Astrocyte of the hippocampus (primary cell): ENCODE measurements around the gene JAM3.
A peak's percentile ranks its signal among the peaks of the same experiment; 100 is the strongest.

Experiments used
- DNase-seq: peaks from one replicate; pipeline ENCODE4 v3.0.0; 2011; ENCODE audit warnings: low read depth, low spot score

JAM3 gene

DNA sequence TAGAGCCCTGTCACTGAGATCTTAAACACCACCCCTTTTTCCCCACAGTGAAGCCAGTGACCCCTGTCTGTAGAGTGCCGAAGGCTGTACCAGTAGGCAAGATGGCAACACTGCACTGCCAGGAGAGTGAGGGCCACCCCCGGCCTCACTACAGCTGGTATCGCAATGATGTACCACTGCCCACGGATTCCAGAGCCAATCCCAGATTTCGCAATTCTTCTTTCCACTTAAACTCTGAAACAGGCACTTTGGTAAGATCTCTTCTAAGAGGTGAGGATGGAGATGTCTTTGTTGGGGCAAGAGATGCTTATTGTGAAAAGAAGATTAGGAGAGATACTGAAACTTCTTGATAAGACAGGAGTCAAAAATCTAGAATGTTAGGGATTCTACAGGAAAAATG lies 75.9 kb downstream of the JAM3 start:
- DNase-seq, result no peak

- no peak for DNase-seq
These were observed 76.8 kb downstream of the JAM3 start for GRCh38 chr11:134145715-134146114.

DNA sequence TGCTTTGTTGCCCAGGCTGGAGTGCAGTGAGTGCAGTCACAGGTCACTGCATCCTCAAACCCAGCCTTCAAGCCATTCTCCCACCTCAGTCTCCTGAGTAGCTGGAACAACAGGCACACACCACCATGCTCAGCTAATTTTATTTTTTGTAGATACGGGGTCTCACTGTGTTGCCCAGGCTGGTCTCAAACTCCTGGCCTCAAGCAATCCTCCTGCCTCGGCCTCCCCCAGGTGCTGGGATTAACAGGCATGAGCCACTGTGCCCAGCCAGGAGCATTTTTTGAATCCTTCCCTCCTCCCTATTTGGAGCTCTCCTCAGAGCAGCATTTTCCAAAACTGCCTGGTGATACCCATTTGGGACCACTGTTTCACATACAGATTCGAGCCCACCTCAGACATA lies 77.7 kb downstream of the JAM3 start:
- DNase-seq, result no peak

DNA sequence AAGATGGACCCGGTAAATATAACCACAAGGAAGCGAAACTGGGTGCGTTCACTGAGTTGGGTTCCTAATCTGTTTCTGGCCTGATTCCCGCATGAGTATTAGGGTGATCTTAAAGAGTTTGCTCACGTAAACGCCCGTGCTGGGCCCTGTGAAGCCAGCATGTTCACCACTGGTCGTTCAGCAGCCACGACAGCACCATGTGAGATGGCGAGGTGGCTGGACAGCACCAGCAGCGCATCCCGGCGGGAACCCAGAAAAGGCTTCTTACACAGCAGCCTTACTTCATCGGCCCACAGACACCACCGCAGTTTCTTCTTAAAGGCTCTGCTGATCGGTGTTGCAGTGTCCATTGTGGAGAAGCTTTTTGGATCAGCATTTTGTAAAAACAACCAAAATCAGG lies 80.5 kb downstream of the JAM3 start:
- DNase-seq, result no peak

DNA sequence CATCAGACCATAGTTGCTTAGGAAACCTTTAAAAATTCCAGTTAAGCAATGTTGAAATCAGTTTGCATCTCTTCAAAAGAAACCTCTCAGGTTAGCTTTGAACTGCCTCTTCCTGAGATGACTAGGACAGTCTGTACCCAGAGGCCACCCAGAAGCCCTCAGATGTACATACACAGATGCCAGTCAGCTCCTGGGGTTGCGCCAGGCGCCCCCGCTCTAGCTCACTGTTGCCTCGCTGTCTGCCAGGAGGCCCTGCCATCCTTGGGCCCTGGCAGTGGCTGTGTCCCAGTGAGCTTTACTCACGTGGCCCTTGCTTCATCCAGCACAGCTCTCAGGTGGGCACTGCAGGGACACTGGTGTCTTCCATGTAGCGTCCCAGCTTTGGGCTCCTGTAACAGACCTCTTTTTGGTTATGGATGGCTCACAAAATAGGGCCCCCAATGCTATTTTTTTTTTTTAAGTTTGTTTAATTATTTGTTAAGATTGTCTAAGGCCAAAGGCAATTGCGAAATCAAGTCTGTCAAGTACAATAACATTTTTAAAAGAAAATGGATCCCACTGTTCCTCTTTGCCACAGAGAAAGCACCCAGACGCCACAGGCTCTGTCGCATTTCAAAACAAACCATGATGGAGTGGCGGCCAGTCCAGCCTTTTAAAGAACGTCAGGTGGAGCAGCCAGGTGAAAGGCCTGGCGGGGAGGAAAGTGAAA lies 81.5 kb downstream of the JAM3 start:
- no peak for DNase-seq

GRCh38 chr11:134151083-134151747 lies 82.3 kb downstream of the JAM3 start:
- no peak for DNase-seq

DNA sequence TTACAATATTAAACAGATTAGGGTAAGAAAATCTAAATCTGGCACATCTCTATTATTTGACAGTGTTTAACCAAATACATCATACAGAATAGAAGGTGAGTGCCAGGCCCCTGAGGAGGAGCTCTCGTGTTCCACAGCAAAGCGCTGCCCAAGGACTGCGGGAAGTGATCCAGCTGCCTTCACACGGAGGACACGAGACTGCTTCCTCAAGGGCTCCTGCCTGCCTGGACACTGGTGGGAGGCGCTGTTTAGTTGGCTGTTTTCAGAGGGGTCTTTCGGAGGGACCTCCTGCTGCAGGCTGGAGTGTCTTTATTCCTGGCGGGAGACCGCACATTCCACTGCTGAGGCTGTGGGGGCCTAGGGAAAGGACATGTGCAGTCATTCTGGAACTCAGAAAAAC lies 83.8 kb downstream of the JAM3 start:
- no peak for DNase-seq

- DNase-seq, result no peak
These were observed 84.5 kb downstream of the JAM3 start for GRCh38 chr11:134153147-134153905.

GRCh38 chr11:134154441-134154840 lies 85.6 kb downstream of the JAM3 start:
- no peak for DNase-seq

GRCh38 chr11:134155456-134155855 lies 86.6 kb downstream of the JAM3 start:
- DNase-seq, result no peak

GRCh38 chr11:134155946-134156865 lies 87.3 kb downstream of the JAM3 start:
- DNase-seq, result no peak

GRCh38 chr11:134157451-134157850 lies 88.6 kb downstream of the JAM3 start:
- DNase-seq, result no peak

- no peak for DNase-seq
These were observed 89.2 kb downstream of the JAM3 start for GRCh38 chr11:134158023-134158422.

DNA sequence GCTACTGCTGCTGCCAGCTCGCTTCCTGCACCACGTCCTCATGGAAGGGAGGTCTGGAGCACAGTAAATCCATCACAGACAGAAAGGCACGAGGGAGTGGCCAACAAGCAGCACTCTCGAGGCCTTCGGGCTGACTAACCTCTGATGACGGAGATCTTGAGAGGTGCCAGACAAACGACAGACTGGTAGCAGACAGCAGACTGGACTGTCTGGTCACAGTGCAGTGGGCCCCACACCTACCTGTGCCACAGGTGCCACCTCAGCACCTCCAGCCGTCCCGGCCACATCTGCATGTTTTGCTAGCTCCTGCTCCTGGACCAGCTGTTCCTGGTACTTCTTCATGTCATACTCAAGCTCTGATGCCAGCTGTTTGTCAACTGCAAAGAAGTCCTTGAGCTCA lies 90.8 kb downstream of the JAM3 start:
- DNase-seq, result no peak

GRCh38 chr11:134164490-134165370 lies 95.9 kb downstream of the JAM3 start:
- no peak for DNase-seq

- DNase-seq, result no peak
These were observed 101.5 kb downstream of the JAM3 start for GRCh38 chr11:134170177-134170918.

- peak; percentile 44 for DNase-seq
These were observed 102.0 kb downstream of the JAM3 start for GRCh38 chr11:134170919-134171281.

- DNase-seq, result no peak
These were observed 103.1 kb downstream of the JAM3 start for GRCh38 chr11:134171951-134172350.

GRCh38 chr11:134173296-134173695 lies 104.4 kb downstream of the JAM3 start:
- no peak for DNase-seq

DNA sequence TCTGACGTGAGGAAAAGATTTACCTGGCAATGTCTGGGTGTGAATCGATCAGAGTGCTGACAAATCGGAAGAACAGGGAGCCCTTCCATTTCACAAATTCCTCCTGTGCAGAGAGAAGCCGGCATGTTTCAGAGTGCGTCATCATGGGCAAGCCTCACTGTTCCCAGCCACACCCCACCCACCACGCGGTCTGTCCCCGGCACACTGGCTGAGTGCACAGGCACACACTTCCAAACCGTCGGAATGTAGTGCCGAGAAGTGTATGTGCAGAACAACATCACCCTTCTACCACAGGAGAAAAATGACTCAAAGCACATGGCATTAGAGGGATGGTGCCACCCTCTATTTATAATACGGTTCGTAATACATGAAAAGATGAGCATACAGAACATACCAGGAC lies 107.4 kb downstream of the JAM3 start:
- no peak for DNase-seq
